IMR-90 (cell line): ENCODE measurements around the gene CD3E. TPM values are rescaled to one million over a fixed set of nuclear protein-coding genes. Genes with fewer than 3 reads are reported as not detected.

ENCODE experiments used
- ATAC-seq: fragments of 200-7000 bp; cut with Tn5 transposase; 2 replicates; pipeline ENCODE4 v1.9.1; 2020; ENCODE audit warnings: low read depth, mild to moderate bottlenecking, moderate library complexity
- BruUV-seq: library from RNA; stranded (reverse); fragments of 400-500 nt; replicated peaks from 2 replicates; lab custom pipeline; 2021; lab: Mats Ljungman, UMichigan
- CTCF ChIA-PET: fragments of 300-600 bp; formaldehyde crosslinking; extraction: SDS; loops from one replicate; lab custom pipeline; 2021; ENCODE audit warnings: antibody characterized with exemption; lab: Yijun Ruan, JAX
- POLR2A ChIA-PET: fragments of 300-600 bp; sonication (Branson Sonifier 250); formaldehyde crosslinking; loops from one replicate; lab custom pipeline; 2022; ENCODE audit warnings: antibody characterized with exemption; ENCODE audit not compliant: unreplicated experiment; lab: Charles Lee
- DNase-seq: peaks from one replicate; pipeline ENCODE4 v3.0.0; 2013
- H2AFZ ChIP-seq: replicated peaks from 2 replicates; pipeline ENCODE3; 2013; ENCODE audit warnings: low read length, mild to moderate bottlenecking; ENCODE audit not compliant: poor library complexity
- H2AK5ac ChIP-seq: 2 replicates; pipeline ENCODE4 v1.6.1; 2013; ENCODE audit warnings: low read depth, low read length, inconsistent platforms
- H2AK9ac ChIP-seq: replicated peaks from 2 replicates; pipeline ENCODE3; 2013; ENCODE audit warnings: mild to moderate bottlenecking, low read depth, low read length, moderate library complexity; ENCODE audit not compliant: poor library complexity
- H2BK120ac ChIP-seq: 2 replicates; pipeline ENCODE4 v1.6.1; 2013; ENCODE audit warnings: low read depth, low read length, inconsistent platforms
- H2BK15ac ChIP-seq: 3 replicates; pipeline ENCODE4 v1.6.1; 2013; ENCODE audit warnings: low read depth, low read length, inconsistent platforms
- H2BK20ac ChIP-seq: 2 replicates; pipeline ENCODE4 v1.6.1; 2013; ENCODE audit warnings: low read depth, mild to moderate bottlenecking, inconsistent platforms, low read length, moderate library complexity
- H2BK5ac ChIP-seq: 2 replicates; pipeline ENCODE4 v1.6.1; 2013; ENCODE audit warnings: mild to moderate bottlenecking, low read depth, low read length, inconsistent platforms; ENCODE audit not compliant: poor library complexity, severe bottlenecking
- H3K14ac ChIP-seq: replicated peaks from 2 replicates; pipeline ENCODE4 v1.6.1; 2013; ENCODE audit warnings: low read depth, low read length, inconsistent platforms
- H3K18ac ChIP-seq: 2 replicates; pipeline ENCODE4 v1.6.1; 2013; ENCODE audit warnings: low read depth, low read length, control low read depth
- H3K23ac ChIP-seq: 2 replicates; pipeline ENCODE4 v1.6.1; 2013; ENCODE audit warnings: low read depth, low read length, inconsistent platforms
- H3K27ac ChIP-seq: 2 replicates; pipeline ENCODE4 v1.5.1; 2013; ENCODE audit warnings: mild to moderate bottlenecking, control low read depth, low read length; ENCODE audit not compliant: insufficient read depth
- H3K27me3 ChIP-seq: 2 replicates; pipeline ENCODE4 v1.6.1; 2013; ENCODE audit warnings: low read length; ENCODE audit not compliant: control insufficient read depth, insufficient read depth
- H3K36me3 ChIP-seq: 2 replicates; pipeline ENCODE4 v1.6.1; 2013; ENCODE audit warnings: low read length, mixed read lengths; ENCODE audit not compliant: control insufficient read depth, insufficient read depth
- H3K4ac ChIP-seq: 2 replicates; pipeline ENCODE4 v1.6.1; 2013; ENCODE audit warnings: low read depth, low read length, inconsistent platforms
- H3K4me1 ChIP-seq: 2 replicates; pipeline ENCODE4 v1.6.1; 2013; ENCODE audit warnings: low read length, mixed read lengths; ENCODE audit not compliant: control insufficient read depth, insufficient read depth
- H3K4me2 ChIP-seq: 2 replicates; pipeline ENCODE4 v1.6.1; 2013; ENCODE audit warnings: low read depth, mild to moderate bottlenecking, control low read depth, low read length, moderate library complexity
- H3K4me3 ChIP-seq: 2 replicates; pipeline ENCODE4 v1.5.1; 2013; ENCODE audit warnings: low read depth, mild to moderate bottlenecking, control low read depth, low read length, moderate library complexity; ENCODE audit not compliant: insufficient read depth
- H3K56ac ChIP-seq: 2 replicates; pipeline ENCODE4 v1.6.1; 2013; ENCODE audit warnings: low read length, inconsistent platforms; ENCODE audit not compliant: insufficient read depth; ENCODE audit errors: extremely low read depth
- H3K79me1 ChIP-seq, 2 experiments: 2 replicates each; pipeline ENCODE4 v1.6.1; 2013; ENCODE audit warnings: low read length in 2 of 2, inconsistent platforms in 1 of 2, low read depth in 1 of 2
- H3K9ac ChIP-seq: 2 replicates; pipeline ENCODE4 v1.6.1; 2013; ENCODE audit warnings: low read depth, low read length, control low read depth
- H3K9me1 ChIP-seq: 2 replicates; pipeline ENCODE4 v1.6.1; 2013; ENCODE audit warnings: low read length, inconsistent platforms; ENCODE audit not compliant: insufficient read depth
- H3K9me3 ChIP-seq: 2 replicates; pipeline ENCODE4 v1.6.1; 2013; ENCODE audit warnings: low read length; ENCODE audit not compliant: control insufficient read depth, insufficient read depth
- H4K20me1 ChIP-seq: 2 replicates; pipeline ENCODE4 v1.6.1; 2013; ENCODE audit warnings: low read length, inconsistent platforms; ENCODE audit not compliant: insufficient read depth
- H4K5ac ChIP-seq: 2 replicates; pipeline ENCODE4 v1.6.1; 2013; ENCODE audit warnings: mild to moderate bottlenecking, low read depth, low read length, control low read depth
- H4K8ac ChIP-seq, 2 experiments: 2 replicates each; pipeline ENCODE4 v1.6.1; 2013; ENCODE audit warnings: low read depth in 2 of 2, low read length in 2 of 2, control low read depth in 1 of 2, inconsistent platforms in 1 of 2
- H4K91ac ChIP-seq: 2 replicates; pipeline ENCODE4 v1.6.1; 2013; ENCODE audit warnings: low read depth, low read length, inconsistent platforms; ENCODE audit not compliant: insufficient read depth
- BHLHE40 ChIP-seq: fragments of 150-350 bp; IDR thresholded peaks from 2 replicates; pipeline ENCODE4 v1.6.1; 2016; ENCODE audit warnings: mild to moderate bottlenecking, low read depth, low read length
- FOS ChIP-seq: fragments of 150-350 bp; IDR thresholded peaks from 2 replicates; pipeline ENCODE4 v1.6.1; 2016; ENCODE audit warnings: low read depth, low read length
- MAFK ChIP-seq: IDR thresholded peaks from 2 replicates; pipeline ENCODE4 v1.6.1; 2012; ENCODE audit warnings: low read depth, low read length, improper control_type of control experiment
- NFE2L2 ChIP-seq: fragments of 150-350 bp; IDR thresholded peaks from 2 replicates; pipeline ENCODE4 v1.6.1; 2016; ENCODE audit warnings: low read depth, mild to moderate bottlenecking, low read length
- POLR2A ChIP-seq: IDR thresholded peaks from 2 replicates; pipeline ENCODE4 v1.6.1; 2012; ENCODE audit warnings: mild to moderate bottlenecking, low read depth, low read length
- RCOR1 ChIP-seq: IDR thresholded peaks from 2 replicates; pipeline ENCODE4 v1.6.1; 2012; ENCODE audit warnings: mild to moderate bottlenecking, low read length, improper control_type of control experiment; ENCODE audit not compliant: insufficient replicate concordance
- RFX5 ChIP-seq: IDR thresholded peaks from 2 replicates; pipeline ENCODE4 v1.8.0; 2012; ENCODE audit warnings: low read depth, mild to moderate bottlenecking, low read length, moderate library complexity
- WGBS, 2 experiments: methylation state at CpG; one replicate each; pipeline versions ENCODE4 v1.1.5 to v1.1.7; 2013; ENCODE audit warnings: missing lambda C conversion rate in 2 of 2; ENCODE audit not compliant: insufficient read length in 1 of 2; ENCODE audit errors: extremely low coverage in 2 of 2; 5-methylcytosine and 5-hydroxymethylcytosine counted together
- dilution Hi-C: fragments of 300-500 bp; cut with HindIII; formaldehyde crosslinking; loops from one replicate; pipeline ENCODE4 v1.14.3; 2018; ENCODE audit warnings: low sequenced_read_pairs; ENCODE audit not compliant: unreplicated experiment
- in situ Hi-C: fragments of 300-500 bp; cut with MboI; formaldehyde crosslinking; loops from 3 replicates; pipeline ENCODE4 v1.14.3; 2019; ENCODE audit warnings: low sequenced_read_pairs, inconsistent platforms, mixed read lengths
- intact Hi-C: fragments of 100-400 bp; cut with micrococcal nuclease; formaldehyde crosslinking; loops from 2 replicates; pipeline ENCODE4 v1.10.0; 2022
- polyA plus RNA-seq, 3 experiments: library from polyadenylated mRNA; depleted of rRNA; stranded (reverse); fragments of >200 nt; gene quantifications; 2 replicates each; pipeline ENCODE4 v1.2.3, GENCODE V29; 2012; ENCODE audit warnings: low replicate concordance in 1 of 3
- total RNA-seq: library from RNA; depleted of rRNA; stranded (reverse); fragments of >200 nt; gene quantifications from 2 replicates; pipeline ENCODE4 v1.2.3, GENCODE V29; 2012
- TF ChIP-seq, protein P1 (sequence below): fragments of 150-350 bp; IDR thresholded peaks from 2 replicates; pipeline ENCODE4 v1.6.1; 2016; ENCODE audit warnings: low read depth, mild to moderate bottlenecking, low read length, moderate library complexity, borderline replicate concordance

CD3E gene
- total and polyA plus RNA-seq, 2 of the 4 experiments (the other 2 are of a cell fraction) = not detected

DNA sequence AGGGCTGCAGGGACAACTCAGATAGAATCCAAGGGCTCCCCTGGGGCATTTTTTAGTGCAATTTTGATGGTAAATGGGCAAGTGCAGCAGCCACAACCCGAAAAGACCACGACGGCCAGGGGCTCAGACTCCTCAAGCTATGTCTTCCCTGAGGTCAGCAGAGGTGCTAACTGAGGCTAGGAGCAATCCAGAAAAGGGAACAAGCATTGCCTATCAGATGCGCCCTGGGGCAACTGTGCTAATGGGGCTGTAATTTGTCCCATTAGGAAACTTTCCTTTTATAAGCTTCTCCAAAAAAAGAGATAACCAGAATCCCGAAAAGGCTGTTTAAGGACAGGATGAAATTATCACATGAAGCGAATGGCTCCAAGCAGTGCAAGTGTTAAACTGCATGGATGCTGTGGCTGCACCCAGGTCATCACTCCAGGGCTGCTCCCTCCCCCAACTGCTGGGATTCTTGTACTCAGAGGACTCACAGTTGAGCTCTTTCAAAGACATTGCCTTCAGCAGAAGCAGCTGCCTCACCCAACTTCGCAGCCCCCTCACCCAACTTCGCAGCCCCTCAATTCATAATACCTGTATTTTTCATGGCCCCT, 2.8 kb upstream of the CD3E start:
- CTCF ChIA-PET = no interaction called here
- dilution Hi-C loops (no loop called here), in situ Hi-C loops (no loop called here), intact Hi-C loops (no loop called here)
- H2AK9ac ChIP-seq = no peak overlapping the region
- no peaks in the 10 kb centered on the region for H3K4me1 ChIP-seq
- H3K36me3 ChIP-seq = no peaks in the 10 kb centered on the region
- H2AK5ac ChIP-seq = no peak overlapping the region
- no TSS peak for BruUV-seq
- H3K9me1 ChIP-seq = no peaks in the 10 kb centered on the region
- no peak overlapping the region for H3K4ac ChIP-seq
- TF ChIP-seq RCOR1 (no peak), POLR2A (no peak), NFE2L2 (no peak), MAFK (no peak), RFX5 (no peak), BHLHE40 (no peak), FOS (no peak)
- TF ChIP-seq, protein P1, sequence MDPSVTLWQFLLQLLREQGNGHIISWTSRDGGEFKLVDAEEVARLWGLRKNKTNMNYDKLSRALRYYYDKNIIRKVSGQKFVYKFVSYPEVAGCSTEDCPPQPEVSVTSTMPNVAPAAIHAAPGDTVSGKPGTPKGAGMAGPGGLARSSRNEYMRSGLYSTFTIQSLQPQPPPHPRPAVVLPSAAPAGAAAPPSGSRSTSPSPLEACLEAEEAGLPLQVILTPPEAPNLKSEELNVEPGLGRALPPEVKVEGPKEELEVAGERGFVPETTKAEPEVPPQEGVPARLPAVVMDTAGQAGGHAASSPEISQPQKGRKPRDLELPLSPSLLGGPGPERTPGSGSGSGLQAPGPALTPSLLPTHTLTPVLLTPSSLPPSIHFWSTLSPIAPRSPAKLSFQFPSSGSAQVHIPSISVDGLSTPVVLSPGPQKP = no peak
- H4K8ac ChIP-seq = no peak overlapping the region
- no peak overlapping the region for H3K27ac ChIP-seq
- no peak overlapping the region for H4K5ac ChIP-seq
- no peak overlapping the region for H3K56ac ChIP-seq
- H4K20me1 ChIP-seq = no peaks in the 10 kb centered on the region
- H3K14ac ChIP-seq = no peak overlapping the region
- no peak overlapping the region for H2BK5ac ChIP-seq
- H3K9ac ChIP-seq = no peak overlapping the region
- H3K27me3 ChIP-seq = peaks cover 12% of the 10 kb centered on the region
- no peak overlapping the region for H2BK120ac ChIP-seq
- no peak overlapping the region for H3K18ac ChIP-seq
- DNase-seq (no peak), ATAC-seq (no peak)
- no peak overlapping the region for H3K4me2 ChIP-seq
- no peak overlapping the region for H3K4me3 ChIP-seq
- H2AFZ ChIP-seq = no peak overlapping the region
- H2BK15ac ChIP-seq = no peak overlapping the region
- no peak overlapping the region for H2BK20ac ChIP-seq
- no peak overlapping the region for H4K91ac ChIP-seq
- H3K9me3 ChIP-seq = no peaks in the 10 kb centered on the region
- 45% methylated on average over 5 of the region's 8 CpGs; no CpG with 5 or more reads in 1 of the 2 experiments for whole genome bisulfite sequencing, 2 experiments
- POLR2A ChIA-PET = no interaction called here
- H3K23ac ChIP-seq = no peak overlapping the region
- no peaks in the 10 kb centered on the region for H3K79me1 ChIP-seq
